ENCODE results near the gene TSPAN2. TPM values are rescaled to one million over a fixed set of nuclear protein-coding genes. Genes with fewer than 3 reads are reported as not detected.

TSPAN2 gene
- total RNA-seq, 4 donors from 2014 or later = 53.7 to 85.1 (median 63.8) TPM

- H3K36me3 ChIP-seq = no peaks in the 10 kb centered on the region
- TF ChIP-seq EP300 (IDR thresholded peaks at IDR 0.05) (no peak), CTCF (IDR thresholded peaks at IDR 0.05) (peak; percentile 89 to 97 (median 93)), POLR2AphosphoS5 (IDR thresholded peaks at IDR 0.05) (no peak)
- peak; percentile 19 for ATAC-seq
- H3K4me3 ChIP-seq = no peak overlapping the region
- no peaks in the 10 kb centered on the region for H3K9me3 ChIP-seq
- H3K4me1 ChIP-seq = peaks cover 0 to 13% (median 0%) of the 10 kb centered on the region in 3 donors
- WGBS, 2 donors (ENCODE audit: low coverage in 1 of 2) = 35 to 60% methylated on average over 4 of the region's 18 CpGs
- H3K27ac ChIP-seq = no peak overlapping the region
- no peaks in the 10 kb centered on the region for H3K27me3 ChIP-seq
Measured at GRCh38 chr1:115112496-115113375, 23.4 kb upstream of the TSPAN2 start.

- Histone ChIP-seq H3K4me1 (peaks cover 0 to 14% (median 0%) of the 10 kb centered on the region in 3 donors), H3K9me3 (no peaks in the 10 kb centered on the region), H3K36me3 (no peaks in the 10 kb centered on the region), H3K27me3 (no peaks in the 10 kb centered on the region), H3K4me3 (no peak overlapping the region), H3K27ac (no peak overlapping the region)
- TF ChIP-seq POLR2AphosphoS5 (IDR thresholded peaks at IDR 0.05) = peak; percentile 15
- TF ChIP-seq CTCF (IDR thresholded peaks at IDR 0.05) = no peak
- WGBS, 2 donors (ENCODE audit: low coverage in 1 of 2) = 59 to 86% methylated on average over 4 to 5 of the region's 5 CpGs
- ATAC-seq = peak; percentile 75
Measured at GRCh38 chr1:115107516-115108260, 18.4 kb upstream of the TSPAN2 start.

GRCh38 chr1:115105831-115106230, 16.5 kb upstream of the TSPAN2 start:
- Histone ChIP-seq H3K27me3 (no peaks in the 10 kb centered on the region), H3K9me3 (no peaks in the 10 kb centered on the region), H3K36me3 (no peaks in the 10 kb centered on the region), H3K4me3 (no peak overlapping the region), H3K4me1 (peaks cover 0 to 12% (median 0%) of the 10 kb centered on the region in 3 donors), H3K27ac (no peak overlapping the region)
- TF ChIP-seq POLR2A (IDR thresholded peaks at IDR 0.05) = no peak
- TF ChIP-seq POLR2AphosphoS5 (IDR thresholded peaks at IDR 0.05) = no peak
- TF ChIP-seq CTCF (IDR thresholded peaks at IDR 0.05) = no peak
- TF ChIP-seq EP300 (IDR thresholded peaks at IDR 0.05) = no peak
- 74 to 80% methylated on average over 3 of the region's 3 CpGs for whole genome bisulfite sequencing, 2 donors (ENCODE audit: low coverage in 1 of 2)
- no peak for ATAC-seq

- peak; percentile 25 for ATAC-seq
- Histone ChIP-seq H3K4me3 (peak overlapping the region; percentile 27 to 45), H3K9me3 (no peaks in the 10 kb centered on the region), H3K27ac (peak overlapping the region; percentile 76 to 89 (median 86)), H3K4me1 (peaks cover 4 to 19% (median 7%) of the 10 kb centered on the region in 3 donors), H3K36me3 (no peaks in the 10 kb centered on the region), H3K27me3 (no peaks in the 10 kb centered on the region)
- 7 to 14% methylated on average over 1 of the region's 1 CpG for WGBS, 2 donors (ENCODE audit: low coverage in 1 of 2)
- TF ChIP-seq CTCF (IDR thresholded peaks at IDR 0.05) (no peak), POLR2A (IDR thresholded peaks at IDR 0.05) (no peak), EP300 (IDR thresholded peaks at IDR 0.05) (no peak), POLR2AphosphoS5 (IDR thresholded peaks at IDR 0.05) (no peak)
Measured at GRCh38 chr1:115099693-115100050, 10.4 kb upstream of the TSPAN2 start.

All from gastroesophageal sphincter (tissue), 4 donors.